Small intestine (tissue), 7 donors: Measurements from ENCODE around the gene OR4D2. TPM values are rescaled to one million over a fixed set of nuclear protein-coding genes. Genes with fewer than 3 reads are reported as not detected.
"Not testable (repeated sequence)": the region's sequence is repeated elsewhere in the genome, so short reads cannot be mapped to it uniquely, and the experiment has no call there.

Source experiments
- DNase-seq, 2 donors: peaks; one replicate each; pipeline versions ENCODE4 v3.0.0 to v3.0.0-alpha.2; 2013
- FAIRE-seq: peaks from 2 replicates; lab custom pipeline; 2012; peaks lifted over from hg19 to GRCh38; lab: Jason Lieb, UNC
- H3K27ac ChIP-seq, 3 donors: one replicate each; pipeline ENCODE4 v1.5.1; 2013; ENCODE audit warnings: low read length in 2 of 3, mild to moderate bottlenecking in 2 of 3, control low read depth in 1 of 3, inconsistent platforms in 1 of 3, low read depth in 1 of 3, moderate library complexity in 1 of 3
- H3K27me3 ChIP-seq, 3 donors: one replicate each; pipeline ENCODE4 v1.6.1; 2013; ENCODE audit warnings: low read length in 3 of 3, inconsistent platforms in 1 of 3; ENCODE audit not compliant: control insufficient read depth in 3 of 3, insufficient read depth in 3 of 3
- H3K36me3 ChIP-seq, 3 donors: one replicate each; pipeline ENCODE4 v1.6.1; 2013; ENCODE audit warnings: low read length in 3 of 3, inconsistent platforms in 1 of 3, low read depth in 1 of 3, mild to moderate bottlenecking in 1 of 3, moderate library complexity in 1 of 3; ENCODE audit not compliant: control insufficient read depth in 3 of 3, insufficient read depth in 2 of 3
- H3K4me1 ChIP-seq, 3 donors: one replicate each; pipeline ENCODE4 v1.6.1; 2013; ENCODE audit warnings: low read length in 2 of 3, inconsistent platforms in 1 of 3, low read depth in 1 of 3, mild to moderate bottlenecking in 1 of 3, moderate library complexity in 1 of 3; ENCODE audit not compliant: control insufficient read depth in 3 of 3, insufficient read depth in 2 of 3
- H3K4me3 ChIP-seq, 3 donors: one replicate each; pipeline ENCODE4 v1.5.1; 2013; ENCODE audit warnings: low read length in 3 of 3, control low read depth in 1 of 3, inconsistent platforms in 1 of 3, low read depth in 1 of 3, mild to moderate bottlenecking in 1 of 3, moderate library complexity in 1 of 3
- H3K9me3 ChIP-seq, 2 donors: one replicate each; pipeline ENCODE4 v1.6.1; 2013; ENCODE audit warnings: low read depth in 1 of 2, low read length in 1 of 2; ENCODE audit not compliant: control insufficient read depth in 2 of 2, insufficient read depth in 1 of 2
- WGBS, 3 donors: extraction: QIAGEN DNeasy Blood & Tissue Kit; methylation state at CpG; one replicate each; pipeline ENCODE4 v1.1.7; 2013; 5-methylcytosine and 5-hydroxymethylcytosine counted together
- polyA plus RNA-seq, 4 donors: library from polyadenylated mRNA; stranded (reverse) in 3 of 4; unstranded in 1 of 4; fragments of 200-250 nt in 3 of 4; fragments of 120-200 nt in 1 of 4; gene quantifications; one replicate each; pipeline versions ENCODE4 v1.2.1 to v1.2.3, GENCODE V29; 2013
- donor health status: healthy with polysubstance abuse.
- donor health status: control.
- donor health status: control.
- donor health status: Bipolar disorder and iron deficiency.
- donor health status: healthy.

OR4D2 gene
- polyA plus RNA-seq, 4 donors, result not detected

- no peak for FAIRE-seq
- Histone ChIP-seq H3K36me3 (no peaks in the 10 kb centered on the region), H3K27me3 (peaks cover 0 to 12% (median 4%) of the 10 kb centered on the region in 3 donors), H3K4me1 (no peaks in the 10 kb centered on the region), H3K27ac (no peak overlapping the region), H3K9me3 (peaks cover 0 to 8% of the 10 kb centered on the region in 2 donors), H3K4me3 (no peak overlapping the region)
- WGBS, 3 donors, result 72 to 73% (median 72%) methylated on average over 3 to 5 of the region's 5 CpGs
- no peak for DNase-seq
These were observed 25.3 kb upstream of the OR4D2 start for GRCh38 chr17:58141505-58141904.

DNA sequence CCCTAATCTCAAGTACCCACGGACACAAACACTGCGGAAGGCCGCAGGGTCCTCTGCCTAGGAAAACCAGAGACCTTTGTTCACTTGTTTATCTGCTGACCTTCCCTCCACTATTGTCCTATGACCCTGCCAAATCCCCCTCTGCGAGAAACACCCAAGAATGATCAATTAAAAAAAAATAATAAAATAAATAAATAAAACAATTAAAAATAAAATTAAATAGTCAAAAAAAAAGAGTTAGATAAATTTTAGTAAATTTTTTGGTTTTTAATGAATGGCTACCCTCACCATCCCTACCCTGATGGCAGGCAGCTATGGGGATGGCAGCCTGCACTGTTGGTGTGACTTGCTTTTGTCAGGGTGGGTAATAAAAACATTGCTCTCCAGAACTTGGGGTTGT, 23.4 kb upstream of the OR4D2 start:
- H3K4me1 ChIP-seq, DNase-seq, H3K27ac ChIP-seq, H3K4me3 ChIP-seq, FAIRE-seq, H3K27me3 ChIP-seq, H3K36me3 ChIP-seq, H3K9me3 ChIP-seq: not testable (repeated sequence)
- 80 to 92% (median 86%) methylated on average over 2 to 4 of the region's 4 CpGs for WGBS, 3 donors

DNA sequence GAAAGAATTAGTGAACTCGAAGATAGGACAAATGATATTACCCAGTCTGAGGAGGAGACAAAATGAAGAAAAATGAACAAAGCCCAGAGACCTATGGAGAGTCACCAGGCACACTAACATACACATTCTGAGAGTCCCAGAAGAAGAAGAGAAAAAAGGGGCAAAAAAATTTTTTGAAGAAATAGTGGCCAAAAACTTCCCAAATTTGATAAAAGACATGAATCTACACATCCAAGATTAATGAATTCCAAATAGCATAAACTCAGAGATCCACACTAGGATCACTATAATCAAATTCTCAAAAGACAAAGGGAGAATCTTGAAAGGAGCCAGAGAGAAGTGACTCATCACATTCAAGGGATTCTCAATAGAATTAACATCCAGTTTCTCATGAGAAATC, 22.0 kb upstream of the OR4D2 start:
- Histone ChIP-seq H3K4me1 (no peaks in the 10 kb centered on the region), H3K4me3 (no peak overlapping the region), H3K36me3 (no peaks in the 10 kb centered on the region), H3K27ac (no peak overlapping the region), H3K9me3 (peaks cover 0 to 8% of the 10 kb centered on the region in 2 donors), H3K27me3 (peaks cover 0 to 8% (median 0%) of the 10 kb centered on the region in 3 donors)
- 78 to 88% (median 86%) methylated on average over 1 of the region's 1 CpG for WGBS, 3 donors
- no peak for FAIRE-seq
- DNase-seq, result no peak

GRCh38 chr17:58147930-58148434, 18.8 kb upstream of the OR4D2 start, which contains the start of gene OR4D1:
Gene OR4D1 (plus strand): TSS chr17:58148384. CDS start chr17:58155154, 6,770 bp downstream.
- H3K9me3 ChIP-seq, result peaks cover 0 to 8% of the 10 kb centered on the region in 2 donors
- WGBS, 3 donors, result 56 to 70% (median 63%) methylated on average over 1 of the region's 1 CpG
- H3K27me3 ChIP-seq, result peaks cover 0 to 23% (median 0%) of the 10 kb centered on the region in 3 donors
- FAIRE-seq (no peak), DNase-seq (no peak)
- H3K27ac ChIP-seq, result no peak within 1 kb of the TSS
- no peak within 1 kb of the TSS for H3K4me3 ChIP-seq
- H3K4me1 ChIP-seq, result no peaks in the 10 kb centered on the region
- H3K36me3 ChIP-seq, result no peaks in the 10 kb centered on the region

- Histone ChIP-seq H3K4me1 (no peaks in the 10 kb centered on the region), H3K27ac (no peak overlapping the region), H3K9me3 (peaks cover 0 to 6% of the 10 kb centered on the region in 2 donors), H3K27me3 (peaks cover 0 to 25% (median 0%) of the 10 kb centered on the region in 3 donors), H3K36me3 (no peaks in the 10 kb centered on the region), H3K4me3 (no peak overlapping the region)
- FAIRE-seq, result no peak
- DNase-seq, result no peak
- WGBS, 3 donors, result 87 to 88% (median 88%) methylated on average over 2 to 3 of the region's 3 CpGs
These were observed 18.2 kb upstream of the OR4D2 start for GRCh38 chr17:58148609-58149008.

DNA sequence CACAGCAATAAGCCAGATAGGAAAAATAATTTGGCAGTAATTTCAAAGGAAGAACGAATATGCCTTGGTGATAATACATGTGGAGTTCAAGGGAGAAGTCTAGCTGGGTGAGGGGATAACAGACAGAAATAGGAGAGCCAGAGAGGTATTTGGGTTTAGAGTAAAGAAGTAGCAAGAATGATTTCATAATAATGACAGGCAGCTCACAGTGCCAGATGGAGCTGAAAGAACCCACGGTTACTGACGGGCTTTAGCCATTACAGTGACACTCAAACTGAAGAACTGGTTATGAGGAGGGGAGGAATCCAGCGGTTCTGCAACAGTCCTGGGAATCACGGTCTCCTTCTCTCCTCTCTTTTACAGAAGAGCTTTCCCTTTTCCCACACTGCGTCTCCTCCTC, 16.4 kb upstream of the OR4D2 start:
- Histone ChIP-seq H3K36me3 (no peaks in the 10 kb centered on the region), H3K4me1 (no peaks in the 10 kb centered on the region), H3K27me3 (peaks cover 1 to 29% (median 4%) of the 10 kb centered on the region in 3 donors), H3K4me3 (no peak overlapping the region), H3K9me3 (no peaks in the 10 kb centered on the region), H3K27ac (no peak overlapping the region)
- FAIRE-seq, result no peak
- no peak for DNase-seq
- 32 to 57% (median 55%) methylated on average over 6 of the region's 6 CpGs for WGBS, 3 donors

GRCh38 chr17:58153046-58153445, 13.7 kb upstream of the OR4D2 start:
- WGBS, 3 donors, result 42 to 66% (median 53%) methylated on average over 2 of the region's 2 CpGs
- no peaks in the 10 kb centered on the region for H3K36me3 ChIP-seq
- H3K4me1 ChIP-seq, result no peaks in the 10 kb centered on the region
- DNase-seq, result no peak
- no peak overlapping the region for H3K27ac ChIP-seq
- peaks cover 9 to 54% (median 14%) of the 10 kb centered on the region in 3 donors for H3K27me3 ChIP-seq
- FAIRE-seq, result no peak
- no peak overlapping the region for H3K4me3 ChIP-seq
- no peaks in the 10 kb centered on the region for H3K9me3 ChIP-seq

GRCh38 chr17:58153671-58154070, 13.1 kb upstream of the OR4D2 start:
- Histone ChIP-seq H3K27me3 (peaks cover 9 to 54% (median 14%) of the 10 kb centered on the region in 3 donors), H3K27ac (no peak overlapping the region)
- no peak for FAIRE-seq

More at GRCh38 chr17:58153671-58154070, 13.1 kb upstream of the OR4D2 start:
- H3K4me1 ChIP-seq, result no peaks in the 10 kb centered on the region
- H3K36me3 ChIP-seq, result no peaks in the 10 kb centered on the region
- no peaks in the 10 kb centered on the region for H3K9me3 ChIP-seq
- no peak for DNase-seq
- no peak overlapping the region for H3K4me3 ChIP-seq
